ENCODE data around the gene BTBD9.

Gene BTBD9

GRCh38 chr6:38649744-38650143 lies 10.0 kb upstream of the BTBD9 start:
- TF ChIP-seq CTCF (IDR thresholded peaks at IDR 0.05; ENCODE audit: insufficient read depth, missing control alignments) = no peak
- FAIRE-seq (no peak), DNase-seq (ENCODE audit: insufficient read length, low spot score) (no peak)

GRCh38 chr6:38648629-38649028 lies 8.9 kb upstream of the BTBD9 start:
- DNase-seq (ENCODE audit: insufficient read length, low spot score) (no peak), FAIRE-seq (no peak)
- no peak for TF ChIP-seq CTCF (IDR thresholded peaks at IDR 0.05; ENCODE audit: insufficient read depth, missing control alignments)

GRCh38 chr6:38646166-38646878 lies 6.6 kb upstream of the BTBD9 start:
- no peak for DNase-seq (ENCODE audit: insufficient read length, low spot score)
- FAIRE-seq = no peak
- no peak for TF ChIP-seq CTCF (IDR thresholded peaks at IDR 0.05; ENCODE audit: insufficient read depth, missing control alignments)

- DNase-seq (ENCODE audit: insufficient read length, low spot score) (no peak), FAIRE-seq (no peak)
- TF ChIP-seq CTCF (IDR thresholded peaks at IDR 0.05; ENCODE audit: insufficient read depth, missing control alignments) = no peak
Measured at GRCh38 chr6:38644951-38645350, 5.2 kb upstream of the BTBD9 start.

GRCh38 chr6:38640216-38640909 lies 634 bp upstream of the BTBD9 start:
- FAIRE-seq = no peak
- TF ChIP-seq CTCF (IDR thresholded peaks at IDR 0.05; ENCODE audit: insufficient read depth, missing control alignments) = no peak
- DNase-seq (ENCODE audit: insufficient read length, low spot score) = peak; percentile 22

- DNase-seq (ENCODE audit: insufficient read length, low spot score) (no peak), FAIRE-seq (no peak)
- no peak for TF ChIP-seq CTCF (IDR thresholded peaks at IDR 0.05; ENCODE audit: insufficient read depth, missing control alignments)
Measured at GRCh38 chr6:38638941-38639497, 710 bp downstream of the BTBD9 start.

GRCh38 chr6:38637756-38638155 lies 2.0 kb downstream of the BTBD9 start:
- no peak for TF ChIP-seq CTCF (IDR thresholded peaks at IDR 0.05; ENCODE audit: insufficient read depth, missing control alignments)
- no peak for DNase-seq (ENCODE audit: insufficient read length, low spot score)
- FAIRE-seq = peak; percentile 29
